Measurements from ENCODE around the gene PFN2.
"Not testable (repeated sequence)": the region's sequence is repeated elsewhere in the genome, so short reads cannot be mapped to it uniquely, and the experiment has no call there.

Gene PFN2

GRCh38 chr3:149970716-149971402, at the start of gene PFN2:
Gene PFN2 (minus strand): TSS chr3:149970895. CDS start chr3:149970856, 39 bp downstream.
- DNase-seq: peak in 49 of 51 donors; percentile 14 to 92 (median 72)

GRCh38 chr3:150015901-150016300, 45.2 kb upstream of the PFN2 start:
- DNase-seq: peak in 23 of 51 donors; percentile 1 to 53 (median 12)

DNA sequence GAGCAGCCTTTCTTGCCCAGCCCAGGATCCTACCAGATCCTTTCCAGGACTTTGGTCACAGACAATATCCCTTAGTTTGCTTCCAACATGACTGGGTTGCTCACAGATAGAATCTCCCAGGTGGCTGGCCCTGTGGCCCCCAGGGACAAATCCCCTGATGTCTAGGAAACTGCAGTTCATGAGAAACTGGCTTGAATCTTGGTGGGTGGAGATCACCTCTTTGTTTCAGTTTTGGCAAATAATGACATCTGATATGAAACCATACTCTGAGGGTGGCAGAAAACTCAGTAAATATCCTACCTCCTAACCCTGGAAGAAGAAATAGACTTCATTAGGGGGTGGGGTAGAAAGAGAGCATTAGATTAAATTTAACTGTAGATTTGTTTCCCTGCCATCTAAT, 44.1 kb upstream of the PFN2 start:
- no peak for DNase-seq

DNA sequence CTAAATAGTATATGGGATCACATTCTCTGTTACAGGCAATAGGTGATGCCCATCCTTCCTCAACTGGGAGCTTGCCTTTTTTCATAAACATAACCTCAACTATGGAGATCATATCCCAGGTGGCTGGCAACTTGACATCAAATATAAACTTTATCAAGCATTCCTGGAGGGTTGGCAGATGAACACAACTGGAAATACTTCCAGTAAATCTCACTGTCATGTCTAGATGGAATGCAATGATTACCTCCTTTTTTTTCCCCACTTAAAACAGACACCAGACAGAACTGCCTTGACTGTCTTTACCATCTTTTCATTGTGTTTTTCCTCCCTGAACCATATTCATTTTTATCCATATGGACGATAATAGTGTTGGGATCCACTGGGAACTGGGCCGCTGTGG, 43.1 kb upstream of the PFN2 start:
- no peak for DNase-seq

- no peak for DNase-seq
These were observed 36.1 kb upstream of the PFN2 start for GRCh38 chr3:150006794-150007193.

GRCh38 chr3:150005243-150006112, 34.8 kb upstream of the PFN2 start:
- DNase-seq: no peak

DNA sequence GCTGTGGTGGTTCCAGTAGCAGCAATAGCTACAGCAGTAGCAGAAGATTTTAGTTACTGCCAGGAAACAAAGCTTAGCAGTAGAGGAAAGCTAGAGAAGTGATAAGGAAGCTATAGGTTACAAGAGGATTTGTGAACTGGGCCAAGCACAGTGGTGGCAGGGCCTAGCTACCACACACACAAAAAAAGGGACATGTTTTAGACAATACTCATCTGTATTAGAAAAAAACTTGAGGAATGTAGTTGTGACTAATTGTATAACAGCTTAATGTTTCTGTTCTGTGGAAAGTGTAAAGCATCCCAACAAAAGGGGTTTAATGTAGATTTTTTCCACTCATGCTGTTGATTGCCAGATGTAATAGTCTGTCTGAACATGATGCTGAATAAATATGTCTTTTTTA, 29.9 kb upstream of the PFN2 start:
- DNase-seq: no peak

GRCh38 chr3:149999421-149999820, 28.7 kb upstream of the PFN2 start:
- DNase-seq: no peak

GRCh38 chr3:149998946-149999345, 28.3 kb upstream of the PFN2 start:
- DNase-seq: no peak

- no peak for DNase-seq
These were observed 21.8 kb upstream of the PFN2 start for GRCh38 chr3:149992416-149993058.

GRCh38 chr3:149990423-149990948, 19.8 kb upstream of the PFN2 start:
- no peak for DNase-seq

DNA sequence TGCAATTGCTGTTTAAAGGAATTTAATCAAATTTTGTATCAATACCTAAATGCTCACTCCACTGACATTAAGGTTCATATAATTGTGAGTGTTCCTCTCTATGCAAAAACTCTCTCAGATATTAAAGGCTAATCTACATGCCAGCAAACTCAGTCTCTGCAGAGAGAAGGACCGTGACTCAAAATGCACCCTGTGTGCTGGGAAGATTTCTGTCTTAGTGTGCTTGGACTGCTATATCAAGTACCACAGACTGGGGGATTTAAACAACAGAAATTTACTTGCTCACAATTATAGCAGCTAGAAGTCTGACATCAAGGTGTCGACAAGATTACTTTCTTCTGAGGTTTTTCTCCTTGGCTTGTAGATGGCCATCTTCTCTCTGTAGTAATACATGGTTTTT, 18.6 kb upstream of the PFN2 start:
- no peak for DNase-seq

DNA sequence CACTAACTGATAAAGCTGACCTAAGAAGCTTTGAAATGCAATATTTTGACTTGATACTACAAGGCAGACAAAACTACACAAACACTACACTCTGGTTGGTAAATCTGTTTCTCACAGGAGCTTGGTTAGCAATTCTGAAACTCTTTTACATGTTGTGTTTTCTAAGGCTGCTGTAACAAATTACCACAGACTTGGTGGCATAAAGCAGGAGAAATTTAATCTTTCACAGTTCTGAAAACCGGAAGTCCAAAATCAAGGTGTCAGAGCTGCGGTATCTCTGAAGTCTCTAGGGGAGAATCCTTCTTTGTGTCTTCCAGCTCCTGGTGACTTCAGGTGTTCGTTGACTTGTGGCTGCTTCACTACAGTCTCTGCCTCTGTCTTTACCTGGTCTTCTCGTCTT, 12.9 kb upstream of the PFN2 start:
- no peak for DNase-seq

DNA sequence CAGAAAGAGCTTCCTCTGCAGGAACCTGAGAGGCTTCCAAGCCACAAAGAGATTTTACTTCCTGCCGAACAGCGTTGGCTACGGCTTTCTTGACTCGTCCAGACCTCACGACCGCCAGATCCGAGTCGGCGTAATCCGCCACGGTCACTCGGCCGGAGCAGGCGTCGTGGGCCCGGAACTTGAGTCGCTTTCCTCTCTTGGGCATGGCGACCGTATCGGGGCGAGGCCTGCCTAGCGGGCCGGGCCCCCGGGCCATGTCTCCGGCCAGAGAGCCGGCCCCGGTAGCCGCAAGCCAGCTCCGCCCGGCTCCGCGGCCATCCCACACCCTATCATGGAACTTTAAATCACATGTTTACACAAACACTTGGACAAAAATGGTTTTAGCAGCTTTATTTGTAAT, 12.4 kb upstream of the PFN2 start:
- DNase-seq: not testable (repeated sequence)

GRCh38 chr3:149981979-149982378, 11.3 kb upstream of the PFN2 start:
- not testable (repeated sequence) for DNase-seq

DNA sequence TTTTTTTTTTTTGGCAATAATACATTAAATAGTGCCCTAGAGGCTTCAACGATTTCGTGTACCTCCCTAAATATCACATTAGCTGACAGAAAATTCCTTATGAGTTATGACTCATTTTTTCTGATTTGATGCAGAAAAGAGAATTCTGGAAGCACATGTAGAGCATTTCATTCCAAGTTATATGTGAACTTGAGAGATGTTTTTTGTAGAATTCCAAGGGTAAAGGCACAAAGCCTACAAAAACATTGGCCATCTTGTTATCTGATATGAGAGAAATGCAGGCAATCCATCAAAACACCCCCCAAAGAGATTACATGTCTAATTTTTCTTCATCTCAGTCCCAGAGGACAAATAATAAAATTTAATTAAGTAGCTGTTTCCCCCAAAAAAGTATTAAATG, 6.7 kb upstream of the PFN2 start:
- no peak for DNase-seq

DNA sequence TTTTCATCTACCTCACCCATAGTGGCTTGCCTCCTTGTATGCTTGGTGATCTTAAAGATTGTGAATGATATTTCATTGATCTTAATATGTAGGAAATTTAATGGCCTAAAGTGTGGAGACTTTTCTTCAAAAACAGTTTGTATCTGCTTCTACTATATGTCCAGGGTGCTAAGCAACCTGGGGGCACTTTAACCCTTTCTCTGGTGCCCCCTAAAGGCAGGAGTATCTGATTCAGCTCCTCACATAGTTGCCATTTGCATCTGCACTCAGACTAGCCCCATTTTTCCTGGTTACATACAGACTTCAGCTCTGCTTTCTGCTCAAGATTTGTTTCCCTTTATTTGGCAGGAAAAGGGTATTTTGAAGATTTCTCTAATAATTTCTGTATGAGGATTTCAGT, 5.2 kb upstream of the PFN2 start:
- DNase-seq: no peak

DNA sequence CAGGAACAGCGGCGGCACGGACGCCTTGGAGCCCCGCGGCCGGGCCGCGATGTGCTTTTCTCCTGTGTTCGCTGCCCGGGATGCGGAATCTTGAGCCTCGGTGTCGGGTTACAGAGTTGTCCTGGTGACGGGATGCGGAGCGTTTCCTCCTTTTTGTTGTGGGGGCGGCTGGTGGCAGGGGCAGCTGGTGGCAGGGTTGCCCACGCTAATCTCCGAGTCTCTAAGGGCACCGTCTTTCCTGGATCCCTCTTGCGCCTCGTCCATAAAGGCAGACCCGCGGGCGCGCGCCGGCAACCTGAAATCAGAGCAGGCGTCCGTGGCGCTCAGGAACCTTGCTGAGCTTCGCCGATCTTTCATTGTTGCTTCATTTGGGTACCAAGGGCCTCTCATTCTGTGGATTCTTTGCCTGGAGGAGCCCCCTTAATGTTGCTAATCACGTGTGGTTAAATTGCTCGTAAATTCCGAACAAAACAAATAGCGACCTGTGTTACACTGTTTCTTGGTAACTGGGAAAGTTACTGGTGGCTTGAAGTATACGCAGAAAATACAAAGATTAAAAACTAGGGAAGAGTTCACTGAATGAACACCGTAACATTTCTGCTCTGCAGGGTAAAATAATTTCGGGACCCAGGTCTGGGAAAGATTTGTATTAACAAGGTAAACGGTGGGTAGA, 844 bp upstream of the PFN2 start:
- peak in 47 of 51 donors; percentile 2 to 90 (median 58) for DNase-seq

DNA sequence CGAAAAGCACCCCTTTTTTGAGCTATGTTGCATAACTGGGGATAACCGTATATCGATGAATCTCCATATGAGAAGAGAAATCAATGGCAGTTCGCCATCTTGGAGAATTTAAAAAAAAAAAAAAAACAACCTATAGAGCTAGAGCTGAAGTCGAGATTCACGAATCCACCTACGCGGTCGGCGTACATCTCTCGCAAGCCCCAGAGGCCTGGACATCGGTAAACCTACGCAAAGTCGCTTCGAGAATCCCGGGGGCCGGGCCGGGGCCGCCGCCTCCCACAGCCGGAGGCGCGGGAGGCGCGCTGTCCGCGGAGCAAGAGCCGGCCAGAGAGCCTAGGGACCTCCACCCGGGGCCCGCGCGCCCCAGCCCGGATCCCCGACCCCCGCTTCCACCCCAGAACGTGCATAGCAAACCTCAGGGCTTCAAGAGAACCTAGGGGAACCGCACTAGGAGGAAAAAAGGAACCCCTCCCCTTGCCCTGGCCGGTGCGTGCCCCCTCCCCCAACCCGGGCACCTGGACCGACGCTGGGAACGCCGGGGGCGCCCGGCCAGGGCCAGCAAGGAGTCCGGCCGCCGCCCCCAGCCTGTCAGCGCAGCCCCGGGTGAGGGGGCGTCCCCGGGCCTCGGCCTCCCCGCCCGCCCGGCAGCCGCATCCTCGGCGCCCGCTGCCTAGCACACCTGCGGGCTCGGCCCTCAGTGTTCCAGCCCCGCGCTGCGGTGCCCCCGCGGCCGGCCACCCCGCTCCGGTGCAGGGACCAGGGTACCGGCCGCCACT, 567 bp downstream of the PFN2 start:
- peak; percentile 7 to 83 (median 64) for DNase-seq

- peak in 39 of 51 donors; percentile 1 to 73 (median 30) for DNase-seq
These were observed 1.4 kb downstream of the PFN2 start for GRCh38 chr3:149969110-149969939.
